GM12892 (cell line): ENCODE measurements around the gene ANKRD24.
"Not testable (repeated sequence)": the region's sequence is repeated elsewhere in the genome, so short reads cannot be mapped to it uniquely, and the experiment has no call there.

Experiments used
- DNase-seq: peaks from one replicate; pipeline ENCODE4 v3.0.0; 2011; ENCODE audit not compliant: insufficient read length
- FAIRE-seq: peaks from 2 replicates; lab custom pipeline; 2011; peaks lifted over from hg19 to GRCh38; lab: Jason Lieb, UNC
- POLR2A ChIP-seq: IDR thresholded peaks from 2 replicates; pipeline ENCODE4 v1.6.1; 2011; ENCODE audit warnings: low read depth, low read length, control low read depth
- POLR2AphosphoS5 ChIP-seq: IDR thresholded peaks from 2 replicates; pipeline ENCODE4 v1.6.1; 2011; ENCODE audit warnings: low read depth, low read length, control low read depth
- TAF1 ChIP-seq: IDR thresholded peaks from 2 replicates; pipeline ENCODE4 v1.6.1; 2011; ENCODE audit warnings: low read depth, mild to moderate bottlenecking, control low read depth, low read length, borderline replicate concordance

Gene ANKRD24

DNA sequence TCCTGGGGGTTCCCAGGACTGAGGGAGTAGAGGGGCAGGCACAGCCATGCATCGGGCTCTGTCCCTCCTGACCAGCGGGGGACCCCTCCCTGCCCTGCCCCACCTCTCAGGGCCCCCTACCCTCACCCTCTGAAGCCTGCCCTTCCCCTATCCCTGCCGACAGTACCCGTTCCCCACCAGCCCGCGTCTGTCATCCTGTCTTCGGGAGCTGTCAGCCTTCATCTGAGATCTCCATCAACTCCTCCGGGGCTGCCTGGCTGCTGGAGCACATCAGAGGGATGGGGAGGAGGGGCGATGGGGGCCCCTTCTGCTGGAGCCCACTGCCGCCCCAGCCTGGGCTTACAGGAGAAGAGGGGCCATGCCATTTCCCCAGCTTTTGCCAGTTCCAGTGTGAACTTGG, 90.4 kb downstream of the ANKRD24 start:
- DNase-seq (no peak), FAIRE-seq (no peak)
- TF ChIP-seq TAF1 (no peak), POLR2A (no peak), POLR2AphosphoS5 (no peak)

- not testable (repeated sequence) for DNase-seq, FAIRE-seq
These were observed 91.8 kb downstream of the ANKRD24 start for GRCh38 chr19:4274321-4274686.
